HEK293 (cell line): Measurements from ENCODE around the gene RAMP3.

Experiments used
- CTCF ChIP-seq: fragments of 450-650 bp; formaldehyde crosslinking; IDR thresholded peaks from 2 replicates; pipeline ENCODE4 v1.5.1; 2016; ENCODE audit warnings: missing biosample characterization, missing genetic modification characterization
- PRDM10 ChIP-seq: fragments of 450-650 bp; formaldehyde crosslinking; IDR thresholded peaks from 2 replicates; pipeline ENCODE4 v1.5.1; 2016; ENCODE audit warnings: missing biosample characterization, missing genetic modification characterization
- ZNF248 ChIP-seq: fragments of 450-650 bp; formaldehyde crosslinking; IDR thresholded peaks from 2 replicates; pipeline ENCODE4 v1.5.1; 2017; ENCODE audit warnings: missing biosample characterization, missing genetic modification characterization
- ZNF280C ChIP-seq: fragments of 450-650 bp; formaldehyde crosslinking; IDR thresholded peaks from 2 replicates; pipeline ENCODE4 v1.5.1; 2016; ENCODE audit warnings: missing biosample characterization, missing genetic modification characterization
- ZNF423 ChIP-seq: fragments of 450-650 bp; formaldehyde crosslinking; IDR thresholded peaks from 2 replicates; pipeline ENCODE4 v1.5.1; 2016; ENCODE audit warnings: missing biosample characterization, missing genetic modification characterization
- TF ChIP-seq, protein P1 (sequence below): fragments of 450-650 bp; formaldehyde crosslinking; IDR thresholded peaks from 2 replicates; pipeline ENCODE4 v1.5.1; 2016; ENCODE audit warnings: missing biosample characterization, missing genetic modification characterization
- TF ChIP-seq, protein P2 (sequence below): fragments of 450-650 bp; formaldehyde crosslinking; IDR thresholded peaks from 2 replicates; pipeline ENCODE4 v1.5.1; 2017; ENCODE audit warnings: missing biosample characterization, missing genetic modification characterization

- no peak for TF ChIP-seq ZNF248 (tag by site-specific recombination)
- TF ChIP-seq ZNF423 (tag by site-specific recombination): no peak
- TF ChIP-seq CTCF (tag by site-specific recombination): no peak
- no peak for TF ChIP-seq ZNF280C (tag by site-specific recombination)
- no peak for TF ChIP-seq PRDM10 (tag by site-specific recombination)
- TF ChIP-seq, protein P1, sequence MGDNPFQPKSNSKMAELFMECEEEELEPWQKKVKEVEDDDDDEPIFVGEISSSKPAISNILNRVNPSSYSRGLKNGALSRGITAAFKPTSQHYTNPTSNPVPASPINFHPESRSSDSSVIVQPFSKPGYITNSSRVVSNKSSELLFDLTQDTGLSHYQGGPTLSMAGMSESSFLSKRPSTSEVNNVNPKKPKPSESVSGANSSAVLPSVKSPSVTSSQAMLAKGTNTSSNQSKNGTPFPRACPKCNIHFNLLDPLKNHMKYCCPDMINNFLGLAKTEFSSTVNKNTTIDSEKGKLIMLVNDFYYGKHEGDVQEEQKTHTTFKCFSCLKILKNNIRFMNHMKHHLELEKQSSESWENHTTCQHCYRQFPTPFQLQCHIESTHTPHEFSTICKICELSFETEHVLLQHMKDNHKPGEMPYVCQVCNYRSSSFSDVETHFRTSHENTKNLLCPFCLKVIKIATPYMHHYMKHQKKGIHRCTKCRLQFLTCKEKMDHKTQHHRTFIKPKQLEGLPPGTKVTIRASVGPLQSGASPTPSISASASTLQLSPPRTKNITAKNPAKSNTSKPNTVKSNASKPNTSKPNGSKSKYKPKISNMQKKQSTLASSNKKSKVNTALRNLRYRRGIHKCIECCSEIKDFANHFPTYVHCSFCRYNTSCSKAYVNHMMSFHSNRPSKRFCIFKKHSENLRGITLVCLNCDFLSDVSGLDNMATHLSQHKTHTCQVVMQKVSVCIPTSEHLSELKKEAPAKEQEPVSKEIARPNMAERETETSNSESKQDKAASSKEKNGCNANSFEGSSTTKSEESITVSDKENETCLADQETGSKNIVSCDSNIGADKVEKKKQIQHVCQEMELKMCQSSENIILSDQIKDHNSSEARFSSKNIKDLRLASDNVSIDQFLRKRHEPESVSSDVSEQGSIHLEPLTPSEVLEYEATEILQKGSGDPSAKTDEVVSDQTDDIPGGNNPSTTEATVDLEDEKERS (tag by site-specific recombination): no peak
- TF ChIP-seq, protein P2, sequence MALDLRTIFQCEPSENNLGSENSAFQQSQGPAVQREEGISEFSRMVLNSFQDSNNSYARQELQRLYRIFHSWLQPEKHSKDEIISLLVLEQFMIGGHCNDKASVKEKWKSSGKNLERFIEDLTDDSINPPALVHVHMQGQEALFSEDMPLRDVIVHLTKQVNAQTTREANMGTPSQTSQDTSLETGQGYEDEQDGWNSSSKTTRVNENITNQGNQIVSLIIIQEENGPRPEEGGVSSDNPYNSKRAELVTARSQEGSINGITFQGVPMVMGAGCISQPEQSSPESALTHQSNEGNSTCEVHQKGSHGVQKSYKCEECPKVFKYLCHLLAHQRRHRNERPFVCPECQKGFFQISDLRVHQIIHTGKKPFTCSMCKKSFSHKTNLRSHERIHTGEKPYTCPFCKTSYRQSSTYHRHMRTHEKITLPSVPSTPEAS (tag by site-specific recombination): no peak
Observed at GRCh38 chr7:45165857-45166256, 8.3 kb downstream of the RAMP3 start.
